DMS53 treated with DMSO at 0.1 percent for 48 hours (cell line): Measurements from ENCODE around the gene AMBRA1.

Experiments
- DNase-seq: peaks from one replicate; lab custom pipeline; 2025; ENCODE audit not compliant: unreplicated experiment; lab: John Stamatoyannopoulos, UW

AMBRA1 gene

GRCh38 chr11:46385169-46386004 lies 208.4 kb downstream of the AMBRA1 start:
- DNase-seq = no peak

GRCh38 chr11:46383974-46384701 lies 209.7 kb downstream of the AMBRA1 start:
- DNase-seq = no peak

- no peak for DNase-seq
Measured at GRCh38 chr11:46383404-46383758, 210.4 kb downstream of the AMBRA1 start.

- no peak for DNase-seq
Measured at GRCh38 chr11:46382646-46383403, 211.0 kb downstream of the AMBRA1 start.

GRCh38 chr11:46381819-46382645 lies 211.8 kb downstream of the AMBRA1 start:
- no peak for DNase-seq

GRCh38 chr11:46381048-46381818 lies 212.6 kb downstream of the AMBRA1 start, which contains the start of gene MDK:
MDK (plus strand) TSS chr11:46381669; CDS start chr11:46382058, 389 bp downstream.
- no peak for DNase-seq

GRCh38 chr11:46380340-46381047 lies 213.3 kb downstream of the AMBRA1 start:
- no peak for DNase-seq

GRCh38 chr11:46379482-46380293 lies 214.1 kb downstream of the AMBRA1 start:
- DNase-seq = peak; percentile 22

GRCh38 chr11:46378811-46379481 lies 214.9 kb downstream of the AMBRA1 start:
- DNase-seq = no peak

- no peak for DNase-seq
Measured at GRCh38 chr11:46378296-46378695, 215.5 kb downstream of the AMBRA1 start.

GRCh38 chr11:46377831-46378230 lies 216.0 kb downstream of the AMBRA1 start:
- no peak for DNase-seq

- no peak for DNase-seq
Measured at GRCh38 chr11:46377290-46377689, 216.5 kb downstream of the AMBRA1 start.

GRCh38 chr11:46376258-46377050 lies 217.4 kb downstream of the AMBRA1 start:
- DNase-seq = no peak

GRCh38 chr11:46375392-46376101 lies 218.3 kb downstream of the AMBRA1 start:
- no peak for DNase-seq

GRCh38 chr11:46374815-46375214 lies 219.0 kb downstream of the AMBRA1 start:
- DNase-seq = no peak
